ENCODE data around the gene AUTS2.

Gene AUTS2

DNA sequence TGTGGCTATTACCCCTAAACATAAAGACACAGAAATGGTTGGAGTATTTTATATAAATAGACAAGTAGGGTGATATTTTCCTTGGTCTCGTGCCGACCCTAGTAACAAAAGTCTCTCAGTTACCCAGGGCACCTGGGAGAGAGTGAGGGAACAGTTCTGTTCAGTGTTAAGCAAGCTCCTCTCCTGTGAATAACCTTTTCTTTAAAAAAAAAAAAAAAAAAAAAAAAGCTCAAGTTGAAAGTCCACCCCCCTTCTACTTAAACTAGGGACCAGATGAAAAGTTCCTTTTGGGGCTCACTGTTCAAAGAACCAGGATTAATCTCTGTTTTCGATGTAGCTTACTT, 896.7 kb downstream of the AUTS2 start (continued):
- TF ChIP-seq ZNF623 (tag by site-specific recombination; IDR thresholded peaks at IDR 0.05) (no peak), REPIN1 (tag by site-specific recombination; IDR thresholded peaks at IDR 0.05; ENCODE audit: low read depth) (no peak), ZNF776 (tag by site-specific recombination; IDR thresholded peaks at IDR 0.05; ENCODE audit: borderline replicate concordance) (no peak), ZNF560 (tag by site-specific recombination; IDR thresholded peaks at IDR 0.05; ENCODE audit: borderline replicate concordance) (no peak)
- TF ChIP-seq, protein P1, sequence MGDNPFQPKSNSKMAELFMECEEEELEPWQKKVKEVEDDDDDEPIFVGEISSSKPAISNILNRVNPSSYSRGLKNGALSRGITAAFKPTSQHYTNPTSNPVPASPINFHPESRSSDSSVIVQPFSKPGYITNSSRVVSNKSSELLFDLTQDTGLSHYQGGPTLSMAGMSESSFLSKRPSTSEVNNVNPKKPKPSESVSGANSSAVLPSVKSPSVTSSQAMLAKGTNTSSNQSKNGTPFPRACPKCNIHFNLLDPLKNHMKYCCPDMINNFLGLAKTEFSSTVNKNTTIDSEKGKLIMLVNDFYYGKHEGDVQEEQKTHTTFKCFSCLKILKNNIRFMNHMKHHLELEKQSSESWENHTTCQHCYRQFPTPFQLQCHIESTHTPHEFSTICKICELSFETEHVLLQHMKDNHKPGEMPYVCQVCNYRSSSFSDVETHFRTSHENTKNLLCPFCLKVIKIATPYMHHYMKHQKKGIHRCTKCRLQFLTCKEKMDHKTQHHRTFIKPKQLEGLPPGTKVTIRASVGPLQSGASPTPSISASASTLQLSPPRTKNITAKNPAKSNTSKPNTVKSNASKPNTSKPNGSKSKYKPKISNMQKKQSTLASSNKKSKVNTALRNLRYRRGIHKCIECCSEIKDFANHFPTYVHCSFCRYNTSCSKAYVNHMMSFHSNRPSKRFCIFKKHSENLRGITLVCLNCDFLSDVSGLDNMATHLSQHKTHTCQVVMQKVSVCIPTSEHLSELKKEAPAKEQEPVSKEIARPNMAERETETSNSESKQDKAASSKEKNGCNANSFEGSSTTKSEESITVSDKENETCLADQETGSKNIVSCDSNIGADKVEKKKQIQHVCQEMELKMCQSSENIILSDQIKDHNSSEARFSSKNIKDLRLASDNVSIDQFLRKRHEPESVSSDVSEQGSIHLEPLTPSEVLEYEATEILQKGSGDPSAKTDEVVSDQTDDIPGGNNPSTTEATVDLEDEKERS (tag by site-specific recombination; IDR thresholded peaks at IDR 0.05): no peak
- TF ChIP-seq, protein P2, sequence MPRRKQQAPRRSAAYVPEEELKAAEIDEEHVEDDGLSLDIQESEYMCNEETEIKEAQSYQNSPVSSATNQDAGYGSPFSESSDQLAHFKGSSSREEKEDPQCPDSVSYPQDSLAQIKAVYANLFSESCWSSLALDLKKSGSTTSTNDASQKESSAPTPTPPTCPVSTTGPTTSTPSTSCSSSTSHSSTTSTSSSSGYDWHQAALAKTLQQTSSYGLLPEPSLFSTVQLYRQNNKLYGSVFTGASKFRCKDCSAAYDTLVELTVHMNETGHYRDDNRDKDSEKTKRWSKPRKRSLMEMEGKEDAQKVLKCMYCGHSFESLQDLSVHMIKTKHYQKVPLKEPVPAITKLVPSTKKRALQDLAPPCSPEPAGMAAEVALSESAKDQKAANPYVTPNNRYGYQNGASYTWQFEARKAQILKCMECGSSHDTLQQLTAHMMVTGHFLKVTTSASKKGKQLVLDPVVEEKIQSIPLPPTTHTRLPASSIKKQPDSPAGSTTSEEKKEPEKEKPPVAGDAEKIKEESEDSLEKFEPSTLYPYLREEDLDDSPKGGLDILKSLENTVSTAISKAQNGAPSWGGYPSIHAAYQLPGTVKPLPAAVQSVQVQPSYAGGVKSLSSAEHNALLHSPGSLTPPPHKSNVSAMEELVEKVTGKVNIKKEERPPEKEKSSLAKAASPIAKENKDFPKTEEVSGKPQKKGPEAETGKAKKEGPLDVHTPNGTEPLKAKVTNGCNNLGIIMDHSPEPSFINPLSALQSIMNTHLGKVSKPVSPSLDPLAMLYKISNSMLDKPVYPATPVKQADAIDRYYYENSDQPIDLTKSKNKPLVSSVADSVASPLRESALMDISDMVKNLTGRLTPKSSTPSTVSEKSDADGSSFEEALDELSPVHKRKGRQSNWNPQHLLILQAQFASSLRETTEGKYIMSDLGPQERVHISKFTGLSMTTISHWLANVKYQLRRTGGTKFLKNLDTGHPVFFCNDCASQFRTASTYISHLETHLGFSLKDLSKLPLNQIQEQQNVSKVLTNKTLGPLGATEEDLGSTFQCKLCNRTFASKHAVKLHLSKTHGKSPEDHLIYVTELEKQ (tag by site-specific recombination; IDR thresholded peaks at IDR 0.05; ENCODE audit: borderline replicate concordance): no peak

DNA sequence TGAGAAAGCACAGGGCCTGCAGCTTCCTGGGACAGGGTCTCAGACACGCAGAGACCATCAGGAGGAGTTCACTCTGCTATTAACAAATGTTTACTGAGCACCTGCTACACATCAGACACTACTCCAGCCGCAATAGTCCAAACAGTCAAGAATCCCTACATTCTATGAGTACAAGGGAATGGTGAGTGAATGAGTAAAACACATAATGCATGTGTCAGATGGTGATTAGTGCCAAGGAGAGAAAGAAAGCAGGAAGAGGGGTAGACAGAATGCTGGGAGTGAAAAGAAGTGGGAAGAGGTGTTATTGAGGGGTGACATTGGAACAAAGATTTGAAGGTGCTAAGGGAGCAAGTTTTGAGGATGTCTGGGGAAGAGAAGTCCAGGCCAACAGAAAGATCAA, 899.5 kb downstream of the AUTS2 start:
- H3K9me3 ChIP-seq (ENCODE audit: control insufficient read depth, insufficient read depth, low read depth, low read length): no peaks in the 10 kb centered on the region
- no peak overlapping the region for H3K4me3 ChIP-seq (ENCODE audit: low read depth, low read length)
- H3K4me1 ChIP-seq (ENCODE audit: control insufficient read depth, insufficient read depth, low read length): peaks cover 4% of the 10 kb centered on the region; the same call in 1 of the 2 replicates
- peaks cover 0 to 3% of the 10 kb centered on the region in 2 experiments; a peak in 1 of 3 replicates for H3K36me3 ChIP-seq (ENCODE audit: control insufficient read depth in 2 of 2, insufficient read depth in 1 of 2, low read length in 2 of 2)
- POLR2A ChIA-PET: no interaction called here
- TF ChIP-seq SETDB1 (IDR thresholded peaks at IDR 0.05; ENCODE audit: insufficient read length, low read length) (no peak), ZNF155 (tag by site-specific recombination; IDR thresholded peaks at IDR 0.05) (no peak), GFI1B (tag by site-specific recombination; IDR thresholded peaks at IDR 0.05) (no peak), ZNF146 (tag by site-specific recombination; IDR thresholded peaks at IDR 0.05) (no peak), ZNF837 (tag by site-specific recombination; IDR thresholded peaks at IDR 0.05) (no peak), ZNF571 (tag by site-specific recombination; IDR thresholded peaks at IDR 0.05) (no peak), ZNF658 (tag by site-specific recombination; IDR thresholded peaks at IDR 0.05) (no peak), ZNF530 (tag by site-specific recombination; IDR thresholded peaks at IDR 0.05; ENCODE audit: low read depth) (no peak), ZNF510 (tag by site-specific recombination; IDR thresholded peaks at IDR 0.05; ENCODE audit: insufficient replicate concordance) (no peak), ZNF121 (tag by site-specific recombination; IDR thresholded peaks at IDR 0.05) (no peak), KLF10 (tag by site-specific recombination; IDR thresholded peaks at IDR 0.05) (no peak), ZSCAN23 (tag by site-specific recombination; IDR thresholded peaks at IDR 0.05) (no peak), ZNF416 (tag by site-specific recombination; IDR thresholded peaks at IDR 0.05) (no peak)
- TF ChIP-seq, protein P3, sequence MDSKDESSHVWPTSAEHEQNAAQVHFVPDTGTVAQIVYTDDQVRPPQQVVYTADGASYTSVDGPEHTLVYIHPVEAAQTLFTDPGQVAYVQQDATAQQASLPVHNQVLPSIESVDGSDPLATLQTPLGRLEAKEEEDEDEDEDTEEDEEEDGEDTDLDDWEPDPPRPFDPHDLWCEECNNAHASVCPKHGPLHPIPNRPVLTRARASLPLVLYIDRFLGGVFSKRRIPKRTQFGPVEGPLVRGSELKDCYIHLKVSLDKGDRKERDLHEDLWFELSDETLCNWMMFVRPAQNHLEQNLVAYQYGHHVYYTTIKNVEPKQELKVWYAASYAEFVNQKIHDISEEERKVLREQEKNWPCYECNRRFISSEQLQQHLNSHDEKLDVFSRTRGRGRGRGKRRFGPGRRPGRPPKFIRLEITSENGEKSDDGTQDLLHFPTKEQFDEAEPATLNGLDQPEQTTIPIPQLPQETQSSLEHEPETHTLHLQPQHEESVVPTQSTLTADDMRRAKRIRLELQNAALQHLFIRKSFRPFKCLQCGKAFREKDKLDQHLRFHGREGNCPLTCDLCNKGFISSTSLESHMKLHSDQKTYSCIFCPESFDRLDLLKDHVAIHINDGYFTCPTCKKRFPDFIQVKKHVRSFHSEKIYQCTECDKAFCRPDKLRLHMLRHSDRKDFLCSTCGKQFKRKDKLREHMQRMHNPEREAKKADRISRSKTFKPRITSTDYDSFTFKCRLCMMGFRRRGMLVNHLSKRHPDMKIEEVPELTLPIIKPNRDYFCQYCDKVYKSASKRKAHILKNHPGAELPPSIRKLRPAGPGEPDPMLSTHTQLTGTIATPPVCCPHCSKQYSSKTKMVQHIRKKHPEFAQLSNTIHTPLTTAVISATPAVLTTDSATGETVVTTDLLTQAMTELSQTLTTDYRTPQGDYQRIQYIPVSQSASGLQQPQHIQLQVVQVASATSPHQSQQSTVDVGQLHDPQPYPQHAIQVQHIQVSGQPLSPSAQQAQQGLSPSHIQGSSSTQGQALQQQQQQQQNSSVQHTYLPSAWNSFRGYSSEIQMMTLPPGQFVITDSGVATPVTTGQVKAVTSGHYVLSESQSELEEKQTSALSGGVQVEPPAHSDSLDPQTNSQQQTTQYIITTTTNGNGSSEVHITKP (tag by site-specific recombination; IDR thresholded peaks at IDR 0.05): no peak
- TF ChIP-seq, protein P4, sequence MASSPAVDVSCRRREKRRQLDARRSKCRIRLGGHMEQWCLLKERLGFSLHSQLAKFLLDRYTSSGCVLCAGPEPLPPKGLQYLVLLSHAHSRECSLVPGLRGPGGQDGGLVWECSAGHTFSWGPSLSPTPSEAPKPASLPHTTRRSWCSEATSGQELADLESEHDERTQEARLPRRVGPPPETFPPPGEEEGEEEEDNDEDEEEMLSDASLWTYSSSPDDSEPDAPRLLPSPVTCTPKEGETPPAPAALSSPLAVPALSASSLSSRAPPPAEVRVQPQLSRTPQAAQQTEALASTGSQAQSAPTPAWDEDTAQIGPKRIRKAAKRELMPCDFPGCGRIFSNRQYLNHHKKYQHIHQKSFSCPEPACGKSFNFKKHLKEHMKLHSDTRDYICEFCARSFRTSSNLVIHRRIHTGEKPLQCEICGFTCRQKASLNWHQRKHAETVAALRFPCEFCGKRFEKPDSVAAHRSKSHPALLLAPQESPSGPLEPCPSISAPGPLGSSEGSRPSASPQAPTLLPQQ (tag by site-specific recombination; IDR thresholded peaks at IDR 0.05): no peak
- TF ChIP-seq, protein P5, sequence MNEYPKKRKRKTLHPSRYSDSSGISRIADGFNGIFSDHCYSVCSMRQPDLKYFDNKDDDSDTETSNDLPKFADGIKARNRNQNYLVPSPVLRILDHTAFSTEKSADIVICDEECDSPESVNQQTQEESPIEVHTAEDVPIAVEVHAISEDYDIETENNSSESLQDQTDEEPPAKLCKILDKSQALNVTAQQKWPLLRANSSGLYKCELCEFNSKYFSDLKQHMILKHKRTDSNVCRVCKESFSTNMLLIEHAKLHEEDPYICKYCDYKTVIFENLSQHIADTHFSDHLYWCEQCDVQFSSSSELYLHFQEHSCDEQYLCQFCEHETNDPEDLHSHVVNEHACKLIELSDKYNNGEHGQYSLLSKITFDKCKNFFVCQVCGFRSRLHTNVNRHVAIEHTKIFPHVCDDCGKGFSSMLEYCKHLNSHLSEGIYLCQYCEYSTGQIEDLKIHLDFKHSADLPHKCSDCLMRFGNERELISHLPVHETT (tag by site-specific recombination; IDR thresholded peaks at IDR 0.05): no peak
- no peak overlapping the region for H3K27ac ChIP-seq (ENCODE audit: extremely low read depth, low read depth, low read length)
- CTCF ChIA-PET: interaction anchor here (0.6 kb wide), 1 partner anchor 16 kb away, joined by 4 read pairs; no protein-coding TSS in a partner anchor
